ENCODE results near the gene RRP36. TPM values are rescaled to one million over a fixed set of nuclear protein-coding genes. Genes with fewer than 3 reads are reported as not detected.

Gene RRP36
- total RNA-seq, 1 donor from 2014 or later = 20.6 TPM

DNA sequence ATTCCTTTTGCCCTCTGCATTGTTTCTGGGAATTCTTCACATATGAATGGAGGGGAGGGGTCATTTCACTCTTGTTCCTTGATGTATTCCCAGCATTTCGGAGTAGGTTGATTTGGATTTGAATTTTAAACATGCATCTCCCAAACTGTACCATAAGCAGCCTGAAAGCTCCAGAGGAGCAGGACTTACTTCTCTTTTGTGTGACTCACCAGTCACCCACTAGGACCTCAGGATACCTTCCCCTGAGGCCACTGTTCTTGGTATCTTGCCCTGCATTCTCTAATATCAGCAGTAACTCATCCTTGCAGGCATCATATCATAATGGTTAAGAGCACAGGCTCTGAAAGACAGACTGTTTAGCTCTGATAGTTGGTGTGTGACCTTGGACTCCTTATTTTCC is 37.1 kb downstream of the RRP36 start:
- no peaks in the 10 kb centered on the region for H3K9me3 ChIP-seq
- peak overlapping the region; percentile 84 to 94 for H3K4me3 ChIP-seq
- H3K27ac ChIP-seq = peak overlapping the region; percentile 78 to 84
- DNase-seq (ENCODE audit: low spot score in 2 of 2) = no peak
- peaks cover 12 to 29% of the 10 kb centered on the region in 2 donors for H3K4me1 ChIP-seq
- H3K36me3 ChIP-seq = peaks cover 9 to 27% of the 10 kb centered on the region in 2 donors
- no peaks in the 10 kb centered on the region for H3K27me3 ChIP-seq
- intact Hi-C loops (cut with DNase I) = loop anchor here (1.0 to 5.0 kb wide), 2 partner anchors 84 to 112 kb away; no protein-coding TSS in a partner anchor
- TF ChIP-seq, protein P1, sequence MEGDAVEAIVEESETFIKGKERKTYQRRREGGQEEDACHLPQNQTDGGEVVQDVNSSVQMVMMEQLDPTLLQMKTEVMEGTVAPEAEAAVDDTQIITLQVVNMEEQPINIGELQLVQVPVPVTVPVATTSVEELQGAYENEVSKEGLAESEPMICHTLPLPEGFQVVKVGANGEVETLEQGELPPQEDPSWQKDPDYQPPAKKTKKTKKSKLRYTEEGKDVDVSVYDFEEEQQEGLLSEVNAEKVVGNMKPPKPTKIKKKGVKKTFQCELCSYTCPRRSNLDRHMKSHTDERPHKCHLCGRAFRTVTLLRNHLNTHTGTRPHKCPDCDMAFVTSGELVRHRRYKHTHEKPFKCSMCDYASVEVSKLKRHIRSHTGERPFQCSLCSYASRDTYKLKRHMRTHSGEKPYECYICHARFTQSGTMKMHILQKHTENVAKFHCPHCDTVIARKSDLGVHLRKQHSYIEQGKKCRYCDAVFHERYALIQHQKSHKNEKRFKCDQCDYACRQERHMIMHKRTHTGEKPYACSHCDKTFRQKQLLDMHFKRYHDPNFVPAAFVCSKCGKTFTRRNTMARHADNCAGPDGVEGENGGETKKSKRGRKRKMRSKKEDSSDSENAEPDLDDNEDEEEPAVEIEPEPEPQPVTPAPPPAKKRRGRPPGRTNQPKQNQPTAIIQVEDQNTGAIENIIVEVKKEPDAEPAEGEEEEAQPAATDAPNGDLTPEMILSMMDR (IDR thresholded peaks at IDR 0.05) = no peak

DNA sequence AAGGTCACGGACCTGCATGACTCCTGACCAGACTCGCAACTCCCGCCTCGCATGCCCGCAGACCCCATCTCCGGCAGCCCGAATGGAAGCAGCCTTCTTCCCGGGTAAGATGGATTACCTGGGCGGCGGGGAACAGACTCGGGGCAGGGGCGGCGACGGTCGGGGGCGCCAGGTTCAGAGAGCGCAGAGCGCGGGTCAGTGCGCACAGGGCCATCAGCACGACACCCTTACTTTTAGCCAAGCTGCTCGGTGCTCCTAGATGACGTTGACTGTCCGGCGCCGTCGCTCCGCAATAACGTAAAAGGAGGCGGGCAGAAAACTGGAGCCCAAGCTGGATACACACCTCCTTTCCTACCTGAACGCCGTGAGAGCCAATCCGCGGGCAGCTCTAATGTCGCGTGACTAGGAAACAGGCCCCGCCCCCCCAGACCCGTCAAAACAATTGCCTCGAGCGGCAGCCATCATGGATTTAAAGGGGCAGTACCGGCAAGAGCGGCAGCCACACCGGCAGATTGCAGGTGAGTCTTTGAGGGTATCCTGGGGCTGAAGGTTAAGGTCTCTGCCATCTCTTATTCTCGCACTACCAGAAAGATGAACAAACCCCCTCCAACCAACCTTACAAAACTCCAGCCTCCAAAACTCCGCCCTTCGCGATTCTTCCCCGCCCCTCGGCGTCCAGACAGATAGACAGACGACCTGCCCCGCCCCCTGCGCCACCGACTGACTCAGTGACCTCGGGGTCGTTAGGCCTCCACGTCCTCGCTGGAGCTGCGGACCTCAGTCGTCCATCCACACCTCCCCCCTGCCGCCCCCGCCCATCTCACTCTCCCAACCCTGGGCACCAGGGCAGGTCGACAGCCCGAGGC is 38.0 kb downstream of the RRP36 start, which contains the start of the genes KLC4 and MRPL2:
Gene KLC4, plus strand, starts transcription at position 464 of the 866 bp plus-strand sequence. CDS start 1,705 bp downstream, outside the sequence.
Gene MRPL2, minus strand, starts transcription at position 267 of the 866 bp plus-strand sequence. Its CDS starts 53 bp downstream, at position 214.
- Histone ChIP-seq H3K4me3 (peak within 1 kb of the TSS; percentile 84 to 94), H3K36me3 (peaks cover 9 to 29% of the 10 kb centered on the region in 2 donors), H3K27me3 (no peaks in the 10 kb centered on the region), H3K27ac (peak within 1 kb of the TSS; percentile 78 to 84), H3K9me3 (no peaks in the 10 kb centered on the region), H3K4me1 (peaks cover 12 to 25% of the 10 kb centered on the region in 2 donors)
- TF ChIP-seq, protein P1 (IDR thresholded peaks at IDR 0.05) = no peak
- peak; percentile 97 to 99 for DNase-seq (ENCODE audit: low spot score in 2 of 2)
- intact Hi-C loops (cut with DNase I) = loop anchor here (1.0 to 5.0 kb wide), 4 partner anchors 38 to 83 kb away; partner anchors contain the start of genes KLHDC3, PPP2R5D and RRP36

DNA sequence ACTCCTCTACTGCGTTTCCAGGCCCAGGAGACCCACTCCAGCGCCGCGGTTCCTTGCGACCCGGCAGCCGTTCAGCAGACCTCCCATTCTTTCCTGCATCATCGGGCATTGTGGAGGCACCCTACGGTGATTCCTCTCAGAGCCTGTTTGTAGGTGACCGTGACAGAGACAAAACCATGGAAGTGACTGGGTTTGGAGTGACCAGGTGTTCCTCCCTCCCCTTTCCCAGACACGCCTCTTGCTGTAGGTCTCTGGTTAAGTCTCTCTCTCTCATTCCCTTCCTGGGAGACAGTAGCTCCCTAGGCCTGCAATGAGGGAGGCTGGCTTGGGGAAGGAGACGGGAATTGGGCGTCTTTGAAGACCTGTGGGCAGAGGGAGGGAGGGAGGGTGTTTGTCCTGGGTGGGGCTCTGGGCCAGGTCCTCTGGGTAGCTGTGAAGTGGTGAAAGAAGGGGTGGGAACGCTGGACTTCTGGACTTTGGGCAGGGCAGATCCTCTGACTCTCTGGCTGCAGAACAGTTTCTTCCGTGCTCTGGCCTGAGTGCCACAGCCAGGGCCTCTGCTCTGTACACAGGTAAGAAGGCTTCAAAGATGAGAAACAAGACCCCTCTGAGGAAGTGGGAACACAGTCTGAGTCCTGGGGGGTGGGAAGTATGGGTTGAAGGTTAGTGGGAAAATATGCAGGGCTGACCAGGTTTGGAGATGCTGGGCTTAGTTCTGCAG is 38.8 kb downstream of the RRP36 start:
- Histone ChIP-seq H3K36me3 (peaks cover 9 to 31% of the 10 kb centered on the region in 2 donors), H3K4me1 (peaks cover 12 to 22% of the 10 kb centered on the region in 2 donors), H3K27me3 (no peaks in the 10 kb centered on the region), H3K27ac (peak overlapping the region; percentile 71 to 84), H3K9me3 (no peaks in the 10 kb centered on the region), H3K4me3 (peak overlapping the region; percentile 84 to 94)
- no peak for DNase-seq (ENCODE audit: low spot score in 2 of 2)
- intact Hi-C loops (cut with DNase I) = no loop called here
- TF ChIP-seq, protein P1 (IDR thresholded peaks at IDR 0.05) = no peak

DNA sequence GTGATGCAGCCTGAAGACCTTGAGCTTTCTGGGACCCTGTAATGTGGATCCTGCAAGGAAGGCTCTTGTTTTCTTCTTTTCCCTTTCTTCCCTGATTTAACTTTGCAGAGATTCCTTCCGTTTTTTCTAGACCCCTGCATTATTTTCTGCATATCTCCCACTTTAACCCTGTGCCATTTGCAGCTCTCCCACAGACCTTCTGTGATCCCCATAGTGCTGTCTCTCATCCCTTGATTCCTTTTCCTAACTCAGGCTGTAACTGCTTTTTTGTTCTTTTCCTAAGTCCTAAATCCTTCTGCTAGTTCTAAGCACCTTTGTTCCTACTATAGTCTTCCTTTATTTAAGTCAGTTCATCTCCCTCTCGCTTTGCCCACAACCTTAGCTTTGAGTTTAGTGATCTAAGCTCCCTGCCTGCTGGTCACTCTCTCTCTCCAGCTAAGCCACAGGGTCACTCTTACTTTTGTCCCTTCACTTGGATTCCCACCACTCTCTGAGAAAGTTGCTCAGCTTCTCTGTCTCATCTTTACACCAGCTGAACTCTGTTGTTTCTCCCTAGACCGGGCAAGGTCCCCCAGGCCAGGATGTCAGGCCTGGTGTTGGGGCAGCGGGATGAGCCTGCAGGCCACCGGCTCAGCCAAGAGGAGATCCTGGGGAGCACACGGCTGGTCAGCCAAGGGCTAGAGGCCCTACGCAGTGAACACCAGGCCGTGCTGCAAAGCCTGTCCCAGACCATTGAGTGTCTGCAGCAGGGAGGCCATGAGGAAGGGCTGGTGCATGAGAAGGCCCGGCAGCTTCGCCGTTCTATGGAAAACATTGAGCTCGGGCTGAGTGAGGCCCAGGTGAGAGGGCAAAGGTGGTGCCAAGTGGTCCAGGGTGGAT is 39.6 kb downstream of the RRP36 start:
- peaks cover 10 to 31% of the 10 kb centered on the region in 2 donors for H3K36me3 ChIP-seq
- no peak overlapping the region for H3K27ac ChIP-seq
- TF ChIP-seq, protein P1 (IDR thresholded peaks at IDR 0.05) = no peak
- H3K9me3 ChIP-seq = no peaks in the 10 kb centered on the region
- no peak for DNase-seq (ENCODE audit: low spot score in 2 of 2)
- intact Hi-C loops (cut with DNase I) = no loop called here
- H3K27me3 ChIP-seq = no peaks in the 10 kb centered on the region
- peak overlapping the region in 1 of 2 donors; percentile 84 for H3K4me3 ChIP-seq
- peaks cover 12 to 22% of the 10 kb centered on the region in 2 donors for H3K4me1 ChIP-seq

DNA sequence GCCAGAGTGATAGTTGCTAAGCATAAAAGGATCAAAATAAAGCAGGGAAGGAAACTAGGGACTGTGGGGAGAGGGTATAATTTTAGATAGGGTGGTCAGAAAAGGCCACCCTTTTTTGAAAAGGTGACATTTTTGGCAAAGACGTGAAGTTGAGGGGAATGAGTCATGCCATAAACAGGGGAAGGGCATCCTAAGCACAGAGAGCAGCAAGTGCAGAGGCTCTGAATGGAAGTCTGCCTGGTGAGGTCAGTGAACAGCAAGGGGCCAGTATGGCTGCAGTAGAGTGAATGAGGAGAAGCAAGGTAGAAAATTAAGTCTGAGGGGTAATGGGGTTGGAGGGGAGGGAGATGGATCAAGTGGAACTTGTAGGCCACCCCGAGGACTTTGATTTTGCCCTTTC is 40.4 kb downstream of the RRP36 start:
- DNase-seq (ENCODE audit: low spot score in 2 of 2) = no peak
- no peak overlapping the region for H3K27ac ChIP-seq
- intact Hi-C loops (cut with DNase I) = no loop called here
- H3K4me1 ChIP-seq = peaks cover 12 to 22% of the 10 kb centered on the region in 2 donors
- H3K36me3 ChIP-seq = peaks cover 11 to 39% of the 10 kb centered on the region in 2 donors
- no peaks in the 10 kb centered on the region for H3K27me3 ChIP-seq
- TF ChIP-seq, protein P1 (IDR thresholded peaks at IDR 0.05) = no peak
- H3K9me3 ChIP-seq = no peaks in the 10 kb centered on the region
- no peak overlapping the region for H3K4me3 ChIP-seq

Measured in ascending aorta (tissue), 2 donors.